AG09309 (cell line): Measurements from ENCODE around the gene LRRC8E.

ENCODE experiments used
- DNase-seq: peaks from one replicate; pipeline ENCODE4 v3.0.0-alpha.2; 2010; ENCODE audit warnings: low read depth
- H3K4me3 ChIP-seq: 2 replicates; pipeline ENCODE4 v1.5.1; 2011; ENCODE audit warnings: mild to moderate bottlenecking, low read depth, low read length, moderate library complexity; ENCODE audit not compliant: control insufficient read depth
- TF ChIP-seq, protein P1 (sequence below): IDR thresholded peaks from 2 replicates; pipeline ENCODE4 v1.5.1; 2011; ENCODE audit warnings: mild to moderate bottlenecking, low read depth, low read length, inconsistent platforms; ENCODE audit not compliant: insufficient read depth, control insufficient read depth; ENCODE audit errors: missing control alignments

The LRRC8E gene

GRCh38 chr19:7943444-7944176 lies 55.3 kb downstream of the LRRC8E start, which contains the start of gene TIMM44:
TSS of gene TIMM44 (minus strand) at chr19:7943666. CDS start at chr19:7943651, 15 bp downstream.
- peak within 1 kb of the TSS; percentile 100 for H3K4me3 ChIP-seq
- DNase-seq = peak; percentile 97
- TF ChIP-seq, protein P1, sequence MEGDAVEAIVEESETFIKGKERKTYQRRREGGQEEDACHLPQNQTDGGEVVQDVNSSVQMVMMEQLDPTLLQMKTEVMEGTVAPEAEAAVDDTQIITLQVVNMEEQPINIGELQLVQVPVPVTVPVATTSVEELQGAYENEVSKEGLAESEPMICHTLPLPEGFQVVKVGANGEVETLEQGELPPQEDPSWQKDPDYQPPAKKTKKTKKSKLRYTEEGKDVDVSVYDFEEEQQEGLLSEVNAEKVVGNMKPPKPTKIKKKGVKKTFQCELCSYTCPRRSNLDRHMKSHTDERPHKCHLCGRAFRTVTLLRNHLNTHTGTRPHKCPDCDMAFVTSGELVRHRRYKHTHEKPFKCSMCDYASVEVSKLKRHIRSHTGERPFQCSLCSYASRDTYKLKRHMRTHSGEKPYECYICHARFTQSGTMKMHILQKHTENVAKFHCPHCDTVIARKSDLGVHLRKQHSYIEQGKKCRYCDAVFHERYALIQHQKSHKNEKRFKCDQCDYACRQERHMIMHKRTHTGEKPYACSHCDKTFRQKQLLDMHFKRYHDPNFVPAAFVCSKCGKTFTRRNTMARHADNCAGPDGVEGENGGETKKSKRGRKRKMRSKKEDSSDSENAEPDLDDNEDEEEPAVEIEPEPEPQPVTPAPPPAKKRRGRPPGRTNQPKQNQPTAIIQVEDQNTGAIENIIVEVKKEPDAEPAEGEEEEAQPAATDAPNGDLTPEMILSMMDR = no peak

GRCh38 chr19:7944177-7944761 lies 56.0 kb downstream of the LRRC8E start:
- peak overlapping the region; percentile 100 for H3K4me3 ChIP-seq
- TF ChIP-seq, protein P1 = peak; percentile 80
- DNase-seq = peak; percentile 74

GRCh38 chr19:7947939-7948338 lies 59.6 kb downstream of the LRRC8E start:
- TF ChIP-seq, protein P1 = no peak
- no peak for DNase-seq
- no peak overlapping the region for H3K4me3 ChIP-seq
